GM23338 (cell line): ENCODE data around the gene PRKACA. TPM values are rescaled to one million over a fixed set of nuclear protein-coding genes. Genes with fewer than 3 reads are reported as not detected.

Experiments used
- ATAC-seq: fragments of 200-7000 bp; cut with Tn5 transposase; 3 replicates; pipeline ENCODE4 v1.9.1; 2020
- DNase-seq: peaks from one replicate; pipeline ENCODE4 v3.0.0-alpha.2; 2015; ENCODE audit warnings: low spot score
- H2AFZ ChIP-seq: fragments of 200-600 bp; sonication (generic); 2 replicates; pipeline ENCODE4 v1.8.0; 2016; ENCODE audit warnings: antibody characterized with exemption, mild to moderate bottlenecking, moderate library complexity
- H3F3A ChIP-seq: fragments of 200-600 bp; sonication (generic); replicated peaks from 2 replicates; pipeline ENCODE4 v1.8.0; 2017; ENCODE audit warnings: antibody characterized with exemption, mixed run types, low read depth
- H3K27ac ChIP-seq: fragments of 200-600 bp; sonication (generic); 2 replicates; pipeline ENCODE4 v1.6.1; 2016; ENCODE audit warnings: low read depth
- H3K27me3 ChIP-seq: fragments of 200-600 bp; sonication (generic); 2 replicates; pipeline ENCODE4 v1.8.0; 2016; ENCODE audit warnings: mild to moderate bottlenecking, mixed run types, moderate library complexity; ENCODE audit not compliant: insufficient read depth
- H3K36me3 ChIP-seq: fragments of 200-600 bp; sonication (generic); 2 replicates; pipeline ENCODE4 v1.8.0; 2016; ENCODE audit warnings: mild to moderate bottlenecking; ENCODE audit not compliant: insufficient read depth
- H3K4me1 ChIP-seq: fragments of 200-600 bp; sonication (generic); 2 replicates; pipeline ENCODE4 v1.8.0; 2016; ENCODE audit warnings: mild to moderate bottlenecking, moderate library complexity; ENCODE audit not compliant: insufficient read depth
- H3K4me2 ChIP-seq: fragments of 200-600 bp; sonication (generic); 2 replicates; pipeline ENCODE4 v1.7.1; 2017; ENCODE audit warnings: mixed run types
- H3K4me3 ChIP-seq: fragments of 200-600 bp; sonication (generic); 2 replicates; pipeline ENCODE4 v1.6.1; 2016; ENCODE audit warnings: mixed run types
- H3K79me2 ChIP-seq: fragments of 200-600 bp; sonication (generic); replicated peaks from 2 replicates; pipeline ENCODE4 v1.8.0; 2017; ENCODE audit warnings: mild to moderate bottlenecking; ENCODE audit not compliant: insufficient read depth
- H3K9me2 ChIP-seq: fragments of 200-600 bp; sonication (generic); 2 replicates; pipeline ENCODE4 v1.8.0; 2017; ENCODE audit not compliant: insufficient read depth
- H4K20me1 ChIP-seq: fragments of 200-600 bp; sonication (generic); replicated peaks from 2 replicates; pipeline ENCODE4 v1.8.0; 2017; ENCODE audit warnings: mild to moderate bottlenecking; ENCODE audit not compliant: insufficient read depth
- H3K27ac Mint-ChIP-seq: 2 replicates; pipeline ENCODE4 v1.8.0; 2020; ENCODE audit warnings: inconsistent platforms, mild to moderate bottlenecking, moderate library complexity, mixed read lengths
- H3K27me3 Mint-ChIP-seq: 3 replicates; pipeline ENCODE4 v1.8.0; 2022; ENCODE audit warnings: low read depth, mild to moderate bottlenecking, moderate library complexity, mixed read lengths, inconsistent platforms; ENCODE audit not compliant: insufficient read depth, poor library complexity
- H3K36me3 Mint-ChIP-seq: 3 replicates; pipeline ENCODE4 v1.8.0; 2021; ENCODE audit warnings: low read depth, mild to moderate bottlenecking, inconsistent platforms, moderate library complexity, mixed read lengths
- H3K4me1 Mint-ChIP-seq: 3 replicates; pipeline ENCODE4 v1.8.0; 2020; ENCODE audit warnings: mild to moderate bottlenecking, inconsistent platforms, mixed read lengths
- H3K4me3 Mint-ChIP-seq: 3 replicates; pipeline ENCODE4 v1.8.0; 2021; ENCODE audit warnings: moderate library complexity, mild to moderate bottlenecking, inconsistent platforms, mixed read lengths
- H3K9me3 Mint-ChIP-seq: 3 replicates; pipeline ENCODE4 v1.8.0; 2020; ENCODE audit warnings: moderate library complexity, mild to moderate bottlenecking, inconsistent platforms, mixed read lengths
- CREB1 ChIP-seq: fragments of 250-450 bp; sonication (Bioruptor Pico); IDR thresholded peaks from 2 replicates; pipeline ENCODE4 v1.5.0; 2020; ENCODE audit warnings: low read depth, mild to moderate bottlenecking, moderate library complexity
- CTCF ChIP-seq, 2 experiments: fragments of 200-600 bp in 1 of 2; sonication (generic) in 1 of 2; conservative IDR thresholded peaks; 2 replicates each; pipeline versions ENCODE4 v1.5.1 to v1.6.1; 2016 to 2017; ENCODE audit warnings: antibody characterized with exemption in 2 of 2, low read depth in 2 of 2, mild to moderate bottlenecking in 2 of 2, moderate library complexity in 1 of 2
- EZH2 ChIP-seq: fragments of 200-600 bp; sonication (generic); IDR thresholded peaks from one replicate; pipeline ENCODE4 v1.8.0; 2017; ENCODE audit warnings: antibody characterized with exemption, mild to moderate bottlenecking, low read depth; ENCODE audit not compliant: unreplicated experiment
- EZH2phosphoT487 ChIP-seq: fragments of 200-600 bp; sonication (generic); IDR thresholded peaks from one replicate; pipeline ENCODE4 v1.8.1; 2018; ENCODE audit warnings: antibody characterized with exemption; ENCODE audit not compliant: unreplicated experiment
- JUNB ChIP-seq: IDR thresholded peaks from one replicate; pipeline ENCODE4 v1.6.1; 2016; ENCODE audit warnings: antibody characterized with exemption; ENCODE audit not compliant: unreplicated experiment
- NANOG ChIP-seq: IDR thresholded peaks from 2 replicates; pipeline ENCODE4 v1.6.1; 2016; ENCODE audit warnings: antibody characterized with exemption, borderline replicate concordance
- POLR2AphosphoS5 ChIP-seq: IDR thresholded peaks from 2 replicates; pipeline ENCODE4 v1.6.1; 2016; ENCODE audit warnings: antibody characterized with exemption, low read depth
- REST ChIP-seq: IDR thresholded peaks from one replicate; pipeline ENCODE4 v1.6.1; 2018; ENCODE audit warnings: antibody characterized with exemption; ENCODE audit not compliant: unreplicated experiment
- STAT1 ChIP-seq: IDR thresholded peaks from one replicate; pipeline ENCODE4 v1.6.1; 2016; ENCODE audit warnings: antibody characterized with exemption; ENCODE audit not compliant: unreplicated experiment
- ZNF114 ChIP-seq: fragments of 250-450 bp; sonication (Bioruptor Pico); IDR thresholded peaks from 2 replicates; pipeline ENCODE4 v1.5.0; 2020; ENCODE audit warnings: mild to moderate bottlenecking, moderate library complexity
- ZNF331 ChIP-seq: fragments of 250-450 bp; sonication (Bioruptor Pico); IDR thresholded peaks from 2 replicates; pipeline ENCODE4 v1.5.0; 2020; ENCODE audit warnings: low read depth, mild to moderate bottlenecking, moderate library complexity
- polyA plus RNA-seq: library from polyadenylated mRNA; unstranded; fragments of >200 nt; fragmentation: Nextera tagmentation; extraction: Ambion mirVana; gene quantifications from 2 replicates; pipeline ENCODE4 v1.2.1, GENCODE V29; 2016
- total RNA-seq: library from RNA; depleted of rRNA; stranded (reverse); fragments of >200 nt; shearing (Covaris generic); gene quantifications from 2 replicates; pipeline ENCODE4 v1.2.3, GENCODE V29; 2014
- TF ChIP-seq, protein P1 (sequence below): IDR thresholded peaks from 2 replicates; pipeline ENCODE4 v1.6.1; 2016; ENCODE audit warnings: antibody characterized with exemption
- TF ChIP-seq, protein P2 (sequence below): fragments of 250-450 bp; sonication (Bioruptor Pico); IDR thresholded peaks from 2 replicates; pipeline ENCODE4 v1.5.0; 2020; ENCODE audit warnings: mild to moderate bottlenecking, moderate library complexity

Gene PRKACA
- total and polyA plus RNA-seq, 2 experiments from 2014 or later: 13.0 to 31.3 TPM

GRCh38 chr19:14061751-14062557 lies 55.6 kb downstream of the PRKACA start, which contains the start of gene PALM3:
Gene PALM3, minus strand, starts transcription at chr19:14062076. Its CDS starts 96 bp downstream, at chr19:14061980.
- Mint-ChIP-seq H3K27me3 (peaks cover 29% of the 10 kb centered on the region), H3K9me3 (no peaks in the 10 kb centered on the region), H3K4me3 (no peak within 1 kb of the TSS), H3K4me1 (peaks cover 11% of the 10 kb centered on the region), H3K27ac (no peak within 1 kb of the TSS), H3K36me3 (no peaks in the 10 kb centered on the region)
- no peaks in the 10 kb centered on the region for H3K36me3 ChIP-seq
- no peak within 1 kb of the TSS for H3K4me2 ChIP-seq
- 0 out of 2 replicates have a peak, but pooled peaks cover 5% of the 10 kb centered on the region for H3F3A ChIP-seq
- DNase-seq (no peak), ATAC-seq (no peak)
- no peak within 1 kb of the TSS for H3K27ac ChIP-seq
- peak within 1 kb of the TSS; percentile 66; the same call in 1 of the 2 replicates for H2AFZ ChIP-seq
- peaks cover 8% of the 10 kb centered on the region; the same call in 1 of the 2 replicates for H3K4me1 ChIP-seq
- peaks cover 25% of the 10 kb centered on the region for H3K27me3 ChIP-seq
- H4K20me1 ChIP-seq: no peaks in the 10 kb centered on the region
- H3K4me3 ChIP-seq: no peak within 1 kb of the TSS
- TF ChIP-seq CREB1: no peak
- no peak for TF ChIP-seq ZNF331
- no peak for TF ChIP-seq POLR2AphosphoS5
- no peak for TF ChIP-seq CTCF (conservative IDR thresholded peaks at IDR 0.05; ENCODE audit: low read depth in 2 of 2)
- TF ChIP-seq EZH2phosphoT487: no peak
- no peak for TF ChIP-seq NANOG
- TF ChIP-seq REST: no peak
- TF ChIP-seq EZH2: no peak
- TF ChIP-seq JUNB: no peak
- TF ChIP-seq, protein P1, sequence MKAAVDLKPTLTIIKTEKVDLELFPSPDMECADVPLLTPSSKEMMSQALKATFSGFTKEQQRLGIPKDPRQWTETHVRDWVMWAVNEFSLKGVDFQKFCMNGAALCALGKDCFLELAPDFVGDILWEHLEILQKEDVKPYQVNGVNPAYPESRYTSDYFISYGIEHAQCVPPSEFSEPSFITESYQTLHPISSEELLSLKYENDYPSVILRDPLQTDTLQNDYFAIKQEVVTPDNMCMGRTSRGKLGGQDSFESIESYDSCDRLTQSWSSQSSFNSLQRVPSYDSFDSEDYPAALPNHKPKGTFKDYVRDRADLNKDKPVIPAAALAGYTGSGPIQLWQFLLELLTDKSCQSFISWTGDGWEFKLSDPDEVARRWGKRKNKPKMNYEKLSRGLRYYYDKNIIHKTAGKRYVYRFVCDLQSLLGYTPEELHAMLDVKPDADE: no peak
- no peak for TF ChIP-seq ZNF114 (CRISPR knock-in tag)
- TF ChIP-seq STAT1: no peak
- TF ChIP-seq, protein P2, sequence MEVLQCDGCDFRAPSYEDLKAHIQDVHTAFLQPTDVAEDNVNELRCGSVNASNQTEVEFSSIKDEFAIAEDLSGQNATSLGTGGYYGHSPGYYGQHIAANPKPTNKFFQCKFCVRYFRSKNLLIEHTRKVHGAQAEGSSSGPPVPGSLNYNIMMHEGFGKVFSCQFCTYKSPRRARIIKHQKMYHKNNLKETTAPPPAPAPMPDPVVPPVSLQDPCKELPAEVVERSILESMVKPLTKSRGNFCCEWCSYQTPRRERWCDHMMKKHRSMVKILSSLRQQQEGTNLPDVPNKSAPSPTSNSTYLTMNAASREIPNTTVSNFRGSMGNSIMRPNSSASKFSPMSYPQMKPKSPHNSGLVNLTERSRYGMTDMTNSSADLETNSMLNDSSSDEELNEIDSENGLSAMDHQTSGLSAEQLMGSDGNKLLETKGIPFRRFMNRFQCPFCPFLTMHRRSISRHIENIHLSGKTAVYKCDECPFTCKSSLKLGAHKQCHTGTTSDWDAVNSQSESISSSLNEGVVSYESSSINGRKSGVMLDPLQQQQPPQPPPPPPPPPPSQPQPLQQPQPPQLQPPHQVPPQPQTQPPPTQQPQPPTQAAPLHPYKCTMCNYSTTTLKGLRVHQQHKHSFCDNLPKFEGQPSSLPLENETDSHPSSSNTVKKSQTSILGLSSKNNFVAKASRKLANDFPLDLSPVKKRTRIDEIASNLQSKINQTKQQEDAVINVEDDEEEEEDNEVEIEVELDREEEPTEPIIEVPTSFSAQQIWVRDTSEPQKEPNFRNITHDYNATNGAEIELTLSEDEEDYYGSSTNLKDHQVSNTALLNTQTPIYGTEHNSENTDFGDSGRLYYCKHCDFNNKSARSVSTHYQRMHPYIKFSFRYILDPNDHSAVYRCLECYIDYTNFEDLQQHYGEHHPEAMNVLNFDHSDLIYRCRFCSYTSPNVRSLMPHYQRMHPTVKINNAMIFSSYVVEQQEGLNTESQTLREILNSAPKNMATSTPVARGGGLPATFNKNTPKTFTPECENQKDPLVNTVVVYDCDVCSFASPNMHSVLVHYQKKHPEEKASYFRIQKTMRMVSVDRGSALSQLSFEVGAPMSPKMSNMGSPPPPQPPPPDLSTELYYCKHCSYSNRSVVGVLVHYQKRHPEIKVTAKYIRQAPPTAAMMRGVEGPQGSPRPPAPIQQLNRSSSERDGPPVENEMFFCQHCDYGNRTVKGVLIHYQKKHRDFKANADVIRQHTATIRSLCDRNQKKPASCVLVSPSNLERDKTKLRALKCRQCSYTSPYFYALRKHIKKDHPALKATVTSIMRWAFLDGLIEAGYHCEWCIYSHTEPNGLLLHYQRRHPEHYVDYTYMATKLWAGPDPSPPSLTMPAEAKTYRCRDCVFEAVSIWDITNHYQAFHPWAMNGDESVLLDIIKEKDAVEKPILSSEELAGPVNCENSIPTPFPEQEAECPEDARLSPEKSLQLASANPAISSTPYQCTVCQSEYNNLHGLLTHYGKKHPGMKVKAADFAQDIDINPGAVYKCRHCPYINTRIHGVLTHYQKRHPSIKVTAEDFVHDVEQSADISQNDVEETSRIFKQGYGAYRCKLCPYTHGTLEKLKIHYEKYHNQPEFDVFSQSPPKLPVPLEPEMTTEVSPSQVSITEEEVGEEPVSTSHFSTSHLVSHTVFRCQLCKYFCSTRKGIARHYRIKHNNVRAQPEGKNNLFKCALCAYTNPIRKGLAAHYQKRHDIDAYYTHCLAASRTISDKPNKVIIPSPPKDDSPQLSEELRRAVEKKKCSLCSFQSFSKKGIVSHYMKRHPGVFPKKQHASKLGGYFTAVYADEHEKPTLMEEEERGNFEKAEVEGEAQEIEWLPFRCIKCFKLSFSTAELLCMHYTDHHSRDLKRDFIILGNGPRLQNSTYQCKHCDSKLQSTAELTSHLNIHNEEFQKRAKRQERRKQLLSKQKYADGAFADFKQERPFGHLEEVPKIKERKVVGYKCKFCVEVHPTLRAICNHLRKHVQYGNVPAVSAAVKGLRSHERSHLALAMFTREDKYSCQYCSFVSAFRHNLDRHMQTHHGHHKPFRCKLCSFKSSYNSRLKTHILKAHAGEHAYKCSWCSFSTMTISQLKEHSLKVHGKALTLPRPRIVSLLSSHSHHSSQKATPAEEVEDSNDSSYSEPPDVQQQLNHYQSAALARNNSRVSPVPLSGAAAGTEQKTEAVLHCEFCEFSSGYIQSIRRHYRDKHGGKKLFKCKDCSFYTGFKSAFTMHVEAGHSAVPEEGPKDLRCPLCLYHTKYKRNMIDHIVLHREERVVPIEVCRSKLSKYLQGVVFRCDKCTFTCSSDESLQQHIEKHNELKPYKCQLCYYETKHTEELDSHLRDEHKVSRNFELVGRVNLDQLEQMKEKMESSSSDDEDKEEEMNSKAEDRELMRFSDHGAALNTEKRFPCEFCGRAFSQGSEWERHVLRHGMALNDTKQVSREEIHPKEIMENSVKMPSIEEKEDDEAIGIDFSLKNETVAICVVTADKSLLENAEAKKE (CRISPR knock-in tag): no peak
- H3K9me2 ChIP-seq: no peaks in the 10 kb centered on the region
- H3K79me2 ChIP-seq: no peaks in the 10 kb centered on the region
